Measurements from ENCODE around the gene ZNF878. TPM values are rescaled to one million over a fixed set of nuclear protein-coding genes. Genes with fewer than 3 reads are reported as not detected.

The ZNF878 gene
- total RNA-seq, 1 donor from 2014 or later = 0.13 TPM

- no peak within 1 kb of the TSS for H3K27ac Mint-ChIP-seq
- H3K4me3 Mint-ChIP-seq = peak within 1 kb of the TSS; percentile 68
- peaks cover 2% of the 10 kb centered on the region for H3K36me3 Mint-ChIP-seq (ENCODE audit: low read depth)
- peak; percentile 15 for DNase-seq (ENCODE audit: low spot score)
- intact Hi-C loops (cut with micrococcal nuclease) = no loop called here
- H3K4me1 Mint-ChIP-seq (ENCODE audit: low read depth) = no peaks in the 10 kb centered on the region
- no peaks in the 10 kb centered on the region for H3K27me3 Mint-ChIP-seq (ENCODE audit: insufficient read depth)
- H3K9me3 Mint-ChIP-seq = peaks cover 13% of the 10 kb centered on the region
Measured at GRCh38 chr19:12064590-12065538, 12.1 kb upstream of the ZNF878 start, which contains the start of gene ZNF844. Gene ZNF844, plus strand, starts transcription at chr19:12064731. Its CDS starts 143 bp downstream, at chr19:12064874.

- Mint-ChIP-seq H3K36me3 (ENCODE audit: low read depth) (peaks cover 3% of the 10 kb centered on the region), H3K27me3 (ENCODE audit: insufficient read depth) (peaks cover 3% of the 10 kb centered on the region), H3K4me1 (ENCODE audit: low read depth) (peaks cover 5% of the 10 kb centered on the region), H3K4me3 (no peak overlapping the region), H3K27ac (no peak overlapping the region), H3K9me3 (peaks cover 15% of the 10 kb centered on the region)
- DNase-seq (ENCODE audit: low spot score) = no peak
- intact Hi-C loops (cut with micrococcal nuclease) = loop anchor here (5.0 kb wide), 1 partner anchor 173 kb away; no protein-coding TSS in a partner anchor
Measured at GRCh38 chr19:12055784-12056183, 3.0 kb upstream of the ZNF878 start.

- no peak overlapping the region for H3K27ac Mint-ChIP-seq
- H3K4me3 Mint-ChIP-seq = peak overlapping the region; percentile 40
- H3K27me3 Mint-ChIP-seq (ENCODE audit: insufficient read depth) = peaks cover 3% of the 10 kb centered on the region
- H3K36me3 Mint-ChIP-seq (ENCODE audit: low read depth) = peaks cover 3% of the 10 kb centered on the region
- H3K4me1 Mint-ChIP-seq (ENCODE audit: low read depth) = peaks cover 5% of the 10 kb centered on the region
- intact Hi-C loops (cut with micrococcal nuclease) = no loop called here
- DNase-seq (ENCODE audit: low spot score) = no peak
- peaks cover 30% of the 10 kb centered on the region for H3K9me3 Mint-ChIP-seq
Measured at GRCh38 chr19:12052091-12052496, 667 bp downstream of the ZNF878 start.

DNA sequence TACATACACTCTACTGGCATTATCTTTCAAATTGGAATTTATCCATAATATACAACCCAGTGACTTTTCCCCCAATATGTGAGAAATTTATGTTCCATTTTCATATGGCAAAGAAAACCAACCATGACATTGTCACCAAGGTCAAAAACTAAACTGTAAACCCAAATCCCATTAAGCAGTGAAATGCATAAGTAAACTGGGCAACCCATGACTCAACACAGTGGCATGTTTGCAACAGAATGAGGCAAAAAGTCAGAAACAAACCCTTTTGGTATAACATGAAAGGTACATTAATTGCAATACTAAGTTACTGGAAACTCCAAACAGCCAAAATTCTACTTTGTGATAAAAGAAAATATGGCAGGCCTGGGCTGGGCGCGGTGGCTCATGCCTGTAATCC lies 4.9 kb downstream of the ZNF878 start:
- H3K4me3 Mint-ChIP-seq = no peak overlapping the region
- H3K27ac Mint-ChIP-seq = no peak overlapping the region
- H3K36me3 Mint-ChIP-seq (ENCODE audit: low read depth) = peaks cover 7% of the 10 kb centered on the region
- H3K4me1 Mint-ChIP-seq (ENCODE audit: low read depth) = peaks cover 5% of the 10 kb centered on the region
- intact Hi-C loops (cut with micrococcal nuclease) = no loop called here
- H3K9me3 Mint-ChIP-seq = peaks cover 50% of the 10 kb centered on the region
- H3K27me3 Mint-ChIP-seq (ENCODE audit: insufficient read depth) = no peaks in the 10 kb centered on the region
- DNase-seq (ENCODE audit: low spot score) = no peak

GRCh38 chr19:12043752-12044422 lies 8.9 kb downstream of the ZNF878 start:
- Mint-ChIP-seq H3K4me1 (ENCODE audit: low read depth) (no peaks in the 10 kb centered on the region), H3K36me3 (ENCODE audit: low read depth) (peaks cover 9% of the 10 kb centered on the region), H3K4me3 (no peak overlapping the region), H3K27ac (no peak overlapping the region), H3K27me3 (ENCODE audit: insufficient read depth) (no peaks in the 10 kb centered on the region), H3K9me3 (peaks cover 49% of the 10 kb centered on the region)
- intact Hi-C loops (cut with micrococcal nuclease) = no loop called here
- no peak for DNase-seq (ENCODE audit: low spot score)

- H3K4me1 Mint-ChIP-seq (ENCODE audit: low read depth) = no peaks in the 10 kb centered on the region
- peaks cover 9% of the 10 kb centered on the region for H3K36me3 Mint-ChIP-seq (ENCODE audit: low read depth)
- no peak overlapping the region for H3K27ac Mint-ChIP-seq
- no peak for DNase-seq (ENCODE audit: low spot score)
- no peaks in the 10 kb centered on the region for H3K27me3 Mint-ChIP-seq (ENCODE audit: insufficient read depth)
- H3K9me3 Mint-ChIP-seq = peaks cover 48% of the 10 kb centered on the region
- H3K4me3 Mint-ChIP-seq = no peak overlapping the region
- intact Hi-C loops (cut with micrococcal nuclease) = no loop called here
Measured at GRCh38 chr19:12042893-12043292, 9.9 kb downstream of the ZNF878 start.

- intact Hi-C loops (cut with micrococcal nuclease) = no loop called here
- H3K36me3 Mint-ChIP-seq (ENCODE audit: low read depth) = peaks cover 2% of the 10 kb centered on the region
- peaks cover 35% of the 10 kb centered on the region for H3K9me3 Mint-ChIP-seq
- DNase-seq (ENCODE audit: low spot score) = peak; percentile 12
- H3K4me1 Mint-ChIP-seq (ENCODE audit: low read depth) = no peaks in the 10 kb centered on the region
- H3K27ac Mint-ChIP-seq = no peak within 1 kb of the TSS
- H3K27me3 Mint-ChIP-seq (ENCODE audit: insufficient read depth) = no peaks in the 10 kb centered on the region
- H3K4me3 Mint-ChIP-seq = peak within 1 kb of the TSS; percentile 79
Measured at GRCh38 chr19:12035220-12036172, 17.3 kb downstream of the ZNF878 start, which contains the start of gene ZNF433. Gene ZNF433, minus strand, starts transcription at chr19:12035679. Its CDS starts 140 bp downstream, at chr19:12035539.

- Mint-ChIP-seq H3K27ac (no peak overlapping the region), H3K4me3 (no peak overlapping the region)
- intact Hi-C loops (cut with micrococcal nuclease) = no loop called here
Measured at GRCh38 chr19:12034620-12035019, 18.1 kb downstream of the ZNF878 start.

GRCh38 chr19:12034198-12034597 lies 18.6 kb downstream of the ZNF878 start:
- H3K36me3 Mint-ChIP-seq (ENCODE audit: low read depth) = no peaks in the 10 kb centered on the region
- no peaks in the 10 kb centered on the region for H3K4me1 Mint-ChIP-seq (ENCODE audit: low read depth)
- peaks cover 38% of the 10 kb centered on the region for H3K9me3 Mint-ChIP-seq
- H3K4me3 Mint-ChIP-seq = no peak overlapping the region
- H3K27ac Mint-ChIP-seq = no peak overlapping the region
- no peak for DNase-seq (ENCODE audit: low spot score)
- H3K27me3 Mint-ChIP-seq (ENCODE audit: insufficient read depth) = no peaks in the 10 kb centered on the region
- intact Hi-C loops (cut with micrococcal nuclease) = no loop called here

More at GRCh38 chr19:12034620-12035019, 18.1 kb downstream of the ZNF878 start:
- peaks cover 38% of the 10 kb centered on the region for H3K9me3 Mint-ChIP-seq
- peaks cover 2% of the 10 kb centered on the region for H3K36me3 Mint-ChIP-seq (ENCODE audit: low read depth)
- H3K4me1 Mint-ChIP-seq (ENCODE audit: low read depth) = no peaks in the 10 kb centered on the region
- no peaks in the 10 kb centered on the region for H3K27me3 Mint-ChIP-seq (ENCODE audit: insufficient read depth)
- DNase-seq (ENCODE audit: low spot score) = no peak

DNA sequence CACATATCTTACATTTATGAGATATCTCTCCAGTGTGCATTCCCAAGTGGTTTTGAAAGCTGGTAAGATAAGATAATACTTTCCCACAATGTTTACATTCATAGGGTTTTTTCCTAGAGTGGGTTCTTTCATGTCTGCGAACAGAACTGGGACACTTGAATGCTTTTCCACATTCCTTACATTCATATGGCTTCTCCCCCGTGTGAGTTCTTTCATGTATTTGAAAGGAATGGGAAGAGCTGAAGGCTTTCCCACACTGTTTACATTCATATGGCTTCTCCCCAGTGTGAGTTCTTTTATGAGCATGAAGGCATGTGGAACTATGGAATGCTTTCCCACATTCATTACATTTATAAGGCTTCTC lies 37.0 kb downstream of the ZNF878 start:
- H3K4me1 Mint-ChIP-seq (ENCODE audit: low read depth) = no peaks in the 10 kb centered on the region
- no peaks in the 10 kb centered on the region for H3K27me3 Mint-ChIP-seq (ENCODE audit: insufficient read depth)
- H3K27ac Mint-ChIP-seq = no peak overlapping the region
- no peak for DNase-seq (ENCODE audit: low spot score)
- H3K4me3 Mint-ChIP-seq = no peak overlapping the region
- H3K36me3 Mint-ChIP-seq (ENCODE audit: low read depth) = peaks cover 41% of the 10 kb centered on the region
- peaks cover 54% of the 10 kb centered on the region for H3K9me3 Mint-ChIP-seq
- intact Hi-C loops (cut with micrococcal nuclease) = no loop called here

- H3K9me3 Mint-ChIP-seq = peaks cover 59% of the 10 kb centered on the region
- H3K27me3 Mint-ChIP-seq (ENCODE audit: insufficient read depth) = no peaks in the 10 kb centered on the region
- H3K4me1 Mint-ChIP-seq (ENCODE audit: low read depth) = no peaks in the 10 kb centered on the region
- no peak for DNase-seq (ENCODE audit: low spot score)
- no peak overlapping the region for H3K27ac Mint-ChIP-seq
- intact Hi-C loops (cut with micrococcal nuclease) = no loop called here
- peaks cover 41% of the 10 kb centered on the region for H3K36me3 Mint-ChIP-seq (ENCODE audit: low read depth)
- H3K4me3 Mint-ChIP-seq = no peak overlapping the region
Measured at GRCh38 chr19:12015015-12015752, 37.6 kb downstream of the ZNF878 start.

Data from activated T-helper 1 cell treated with anti-CD3 and anti-CD28 coated beads, Interleukin-12 subunit alpha, Interleukin-12 subunit beta, Interleukin-2, Interleukin-4 antibody, amounts not matched to agents 30 ng/mL and 10 ng/mL and 1 ng/mL, durations not matched to agents 14 hours and 24 hours and 36 hours (primary cell).